Measurements from ENCODE around the gene PGD. TPM values are rescaled to one million over a fixed set of nuclear protein-coding genes. Genes with fewer than 3 reads are reported as not detected.

The PGD gene
- 189 and 221 TPM in 2 replicates for total RNA-seq (2014; rRNA removed)
- 253 TPM for polyA plus RNA-seq (2012)

GRCh38 chr1:10398734-10399443, at the start of gene PGD:
Gene PGD, plus strand, starts transcription at chr1:10399064. Its CDS starts 54 bp downstream, at chr1:10399118.
- peak; percentile 98 for DNase-seq (ENCODE audit: low read depth)

GRCh38 chr1:10353282-10353681, 45.6 kb upstream of the PGD start:
- no peak for DNase-seq (ENCODE audit: low read depth)

GRCh38 chr1:10353693-10354092, 45.2 kb upstream of the PGD start:
- DNase-seq (ENCODE audit: low read depth) = no peak

GRCh38 chr1:10360045-10360444, 38.8 kb upstream of the PGD start:
- no peak for DNase-seq (ENCODE audit: low read depth)

GRCh38 chr1:10361515-10361914, 37.3 kb upstream of the PGD start:
- DNase-seq (ENCODE audit: low read depth) = no peak

- no peak for DNase-seq (ENCODE audit: low read depth)
Measured at GRCh38 chr1:10368194-10368593, 30.7 kb upstream of the PGD start.

- DNase-seq (ENCODE audit: low read depth) = no peak
Measured at GRCh38 chr1:10374442-10374860, 24.4 kb upstream of the PGD start.

- DNase-seq (ENCODE audit: low read depth) = peak; percentile 77
Measured at GRCh38 chr1:10377365-10378029, 21.4 kb upstream of the PGD start.

- no peak for DNase-seq (ENCODE audit: low read depth)
Measured at GRCh38 chr1:10378081-10378841, 20.6 kb upstream of the PGD start.

GRCh38 chr1:10379101-10379620, 19.7 kb upstream of the PGD start:
- no peak for DNase-seq (ENCODE audit: low read depth)

GRCh38 chr1:10379676-10380075, 19.2 kb upstream of the PGD start:
- no peak for DNase-seq (ENCODE audit: low read depth)

- DNase-seq (ENCODE audit: low read depth) = peak; percentile 92
Measured at GRCh38 chr1:10380594-10381275, 18.1 kb upstream of the PGD start.

- DNase-seq (ENCODE audit: low read depth) = no peak
Measured at GRCh38 chr1:10383630-10384029, 15.2 kb upstream of the PGD start.

GRCh38 chr1:10384219-10384618, 14.6 kb upstream of the PGD start:
- no peak for DNase-seq (ENCODE audit: low read depth)

- DNase-seq (ENCODE audit: low read depth) = no peak
Measured at GRCh38 chr1:10386761-10387676, 11.8 kb upstream of the PGD start.

- peak; percentile 75 for DNase-seq (ENCODE audit: low read depth)
Measured at GRCh38 chr1:10387677-10388386, 11.0 kb upstream of the PGD start.

GRCh38 chr1:10388387-10388715, 10.5 kb upstream of the PGD start:
- DNase-seq (ENCODE audit: low read depth) = no peak

- DNase-seq (ENCODE audit: low read depth) = no peak
Measured at GRCh38 chr1:10389271-10389973, 9.4 kb upstream of the PGD start.

GRCh38 chr1:10396870-10397269, 2.0 kb upstream of the PGD start:
- DNase-seq (ENCODE audit: low read depth) = no peak

Measured in LHCN-M2 (cell line).